Transverse colon (tissue), 4 donors: ENCODE measurements around the gene KDM6B.

Source experiments
- CTCF ChIP-seq, 5 experiments: fragments of 200-600 bp in 3 of 5; fragments of 450-650 bp in 2 of 5; sonication (generic) in 3 of 5; IDR thresholded peaks; 1 replicate in 2 of 5; 2 replicates in 3 of 5; pipeline ENCODE4 v1.5.1; 2016 to 2017; ENCODE audit warnings: antibody characterized with exemption in 5 of 5, inconsistent platforms in 3 of 5, mild to moderate bottlenecking in 2 of 5, moderate library complexity in 1 of 5
- POLR2A ChIP-seq: fragments of 450-650 bp; IDR thresholded peaks from one replicate; pipeline ENCODE4 v1.6.1; 2016; ENCODE audit warnings: antibody characterized with exemption, mild to moderate bottlenecking, moderate library complexity
- POLR2AphosphoS5 ChIP-seq, 3 donors: sonication (generic); formaldehyde crosslinking; IDR thresholded peaks; one replicate each; pipeline ENCODE4 v1.6.1; 2016; ENCODE audit warnings: antibody characterized with exemption in 3 of 3

DNA sequence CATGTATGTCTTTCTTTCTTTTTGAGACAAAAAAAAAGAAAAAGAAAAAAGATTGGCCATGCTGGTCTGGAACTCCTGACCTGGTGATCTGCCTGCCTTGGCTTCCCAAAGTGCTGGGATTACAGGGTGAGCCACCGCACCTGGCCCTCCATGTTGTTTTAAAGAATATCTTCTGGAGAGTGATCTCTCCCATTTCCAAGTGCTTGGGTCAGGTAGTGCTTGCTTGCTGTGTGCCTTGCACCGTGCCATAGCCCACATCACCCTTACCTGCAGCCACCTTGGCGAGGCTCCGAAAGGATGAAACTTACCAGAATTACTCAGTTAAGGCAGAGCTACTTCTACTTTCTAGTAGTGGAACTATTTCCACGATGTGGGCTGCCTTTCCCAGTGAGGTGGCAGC, 19.0 kb upstream of the KDM6B start:
- TF ChIP-seq CTCF (IDR thresholded peaks at IDR 0.05): no peak
- no peak for TF ChIP-seq POLR2A
- TF ChIP-seq POLR2AphosphoS5 (IDR thresholded peaks at IDR 0.05): no peak
